Thyroid gland (tissue), 4 donors: ENCODE results near the gene ROPN1.

Experiments used
- CTCF ChIP-seq, 6 experiments: fragments of 200-600 bp in 3 of 6; fragments of 450-650 bp in 3 of 6; sonication (generic) in 3 of 6; IDR thresholded peaks; one replicate each; pipeline ENCODE4 v1.5.1; 2016 to 2019; ENCODE audit warnings: antibody characterized with exemption in 6 of 6, mild to moderate bottlenecking in 2 of 6, inconsistent platforms in 1 of 6, moderate library complexity in 1 of 6
- POLR2A ChIP-seq, 2 donors: fragments of 450-650 bp; IDR thresholded peaks; one replicate each; pipeline ENCODE4 v1.6.1; 2017; ENCODE audit warnings: antibody characterized with exemption in 2 of 2, mild to moderate bottlenecking in 2 of 2, moderate library complexity in 1 of 2

DNA sequence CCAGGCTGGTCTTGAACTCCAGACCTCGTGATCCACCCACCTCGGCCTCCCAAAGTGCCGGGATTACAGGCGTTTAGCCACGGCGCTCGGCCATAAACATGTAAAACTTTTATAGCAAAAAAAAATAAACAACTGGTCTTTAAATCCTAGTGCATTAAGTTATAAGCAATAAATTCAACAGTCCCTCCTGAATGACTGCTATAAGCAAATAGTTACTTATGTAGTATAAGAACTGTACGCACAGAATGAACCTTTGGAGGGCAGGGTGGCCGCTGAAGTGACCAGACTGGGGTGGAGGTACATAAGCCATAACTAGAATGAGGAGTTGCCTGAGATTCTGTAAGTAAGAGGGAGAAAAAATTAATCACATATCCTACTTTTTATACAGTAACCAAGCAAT lies 43.5 kb downstream of the ROPN1 start:
- TF ChIP-seq CTCF (IDR thresholded peaks at IDR 0.05) (no peak), POLR2A (IDR thresholded peaks at IDR 0.05) (no peak)
